Activated CD8-positive, alpha-beta T cell treated with anti-CD3 and anti-CD28 coated beads for 36 hours (primary cell): ENCODE results near the gene SORL1. TPM values are rescaled to one million over a fixed set of nuclear protein-coding genes. Genes with fewer than 3 reads are reported as not detected.

Experiments used
- ATAC-seq: fragments of 200-7000 bp; cut with Tn5 transposase; one replicate; pipeline ENCODE4 v1.10.0; 2021; ENCODE audit warnings: mild to moderate bottlenecking, moderate library complexity
- CTCF ChIA-PET: fragments of 350-600 bp; sonication (Branson Sonifier 250); formaldehyde crosslinking; loops from one replicate; lab custom pipeline; 2021; ENCODE audit warnings: antibody characterized with exemption; lab: Charles Lee
- POLR2A ChIA-PET: fragments of 350-600 bp; sonication (Branson Sonifier 250); formaldehyde crosslinking; loops from one replicate; lab custom pipeline; 2021; ENCODE audit warnings: antibody characterized with exemption; lab: Charles Lee
- DNase-seq: peaks from one replicate; pipeline ENCODE4 v3.0.0-alpha.2; 2020
- H3K27ac Mint-ChIP-seq: one replicate; pipeline ENCODE4 v1.8.0; 2021; ENCODE audit warnings: mild to moderate bottlenecking, mixed read lengths
- H3K27me3 Mint-ChIP-seq: one replicate; pipeline ENCODE4 v1.8.0; 2021; ENCODE audit warnings: mixed read lengths
- H3K36me3 Mint-ChIP-seq: one replicate; pipeline ENCODE4 v1.8.0; 2021; ENCODE audit warnings: low read depth, mixed read lengths
- H3K4me1 Mint-ChIP-seq: one replicate; pipeline ENCODE4 v1.8.0; 2021; ENCODE audit warnings: low read depth, mixed read lengths
- H3K4me3 Mint-ChIP-seq: one replicate; pipeline ENCODE4 v1.8.0; 2021; ENCODE audit warnings: mild to moderate bottlenecking, moderate library complexity, mixed read lengths
- H3K9me3 Mint-ChIP-seq: one replicate; pipeline ENCODE4 v1.8.0; 2021; ENCODE audit warnings: mixed read lengths
- intact Hi-C: fragments of 100-400 bp; cut with micrococcal nuclease; formaldehyde crosslinking; loops from one replicate; pipeline ENCODE4 v1.10.0; 2022
- total RNA-seq, 2 experiments: library from RNA; stranded (reverse); gene quantifications; one replicate each; pipeline ENCODE4 v1.2.3, GENCODE V29; 2021
- TF ChIP-seq, protein P1 (sequence below): fragments of 200-600 bp; IDR thresholded peaks from one replicate; pipeline ENCODE4 v1.8.0; 2022; ENCODE audit warnings: antibody characterized with exemption, mild to moderate bottlenecking

Gene SORL1
- total RNA-seq, 2 experiments from 2014 or later, result 61.1 to 64.6 TPM

GRCh38 chr11:121449626-121450025, 2.5 kb upstream of the SORL1 start:
- ChIA-PET CTCF (interaction anchor here (1.0 to 5.3 kb wide), 5 partner anchors 11 to 142 kb away, joined by 3 to 78 read pairs (median 3); no protein-coding TSS in a partner anchor), POLR2A (interaction anchor here (0.8 to 9.1 kb wide), 6 partner anchors 9 to 78 kb away, joined by 3 to 180 read pairs (median 3); no protein-coding TSS in a partner anchor)
- Mint-ChIP-seq H3K4me3 (peak overlapping the region; percentile 45), H3K27ac (peak overlapping the region; percentile 95), H3K4me1 (peaks cover 74% of the 10 kb centered on the region), H3K9me3 (no peaks in the 10 kb centered on the region), H3K27me3 (no peaks in the 10 kb centered on the region), H3K36me3 (peaks cover 32% of the 10 kb centered on the region)
- intact Hi-C loops, result loop anchor here (2.0 to 10.0 kb wide), 3 partner anchors 15 to 143 kb away; no protein-coding TSS in a partner anchor
- TF ChIP-seq, protein P1, sequence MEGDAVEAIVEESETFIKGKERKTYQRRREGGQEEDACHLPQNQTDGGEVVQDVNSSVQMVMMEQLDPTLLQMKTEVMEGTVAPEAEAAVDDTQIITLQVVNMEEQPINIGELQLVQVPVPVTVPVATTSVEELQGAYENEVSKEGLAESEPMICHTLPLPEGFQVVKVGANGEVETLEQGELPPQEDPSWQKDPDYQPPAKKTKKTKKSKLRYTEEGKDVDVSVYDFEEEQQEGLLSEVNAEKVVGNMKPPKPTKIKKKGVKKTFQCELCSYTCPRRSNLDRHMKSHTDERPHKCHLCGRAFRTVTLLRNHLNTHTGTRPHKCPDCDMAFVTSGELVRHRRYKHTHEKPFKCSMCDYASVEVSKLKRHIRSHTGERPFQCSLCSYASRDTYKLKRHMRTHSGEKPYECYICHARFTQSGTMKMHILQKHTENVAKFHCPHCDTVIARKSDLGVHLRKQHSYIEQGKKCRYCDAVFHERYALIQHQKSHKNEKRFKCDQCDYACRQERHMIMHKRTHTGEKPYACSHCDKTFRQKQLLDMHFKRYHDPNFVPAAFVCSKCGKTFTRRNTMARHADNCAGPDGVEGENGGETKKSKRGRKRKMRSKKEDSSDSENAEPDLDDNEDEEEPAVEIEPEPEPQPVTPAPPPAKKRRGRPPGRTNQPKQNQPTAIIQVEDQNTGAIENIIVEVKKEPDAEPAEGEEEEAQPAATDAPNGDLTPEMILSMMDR, result no peak
- ATAC-seq, result no peak
- peak; percentile 45 for DNase-seq

- TF ChIP-seq, protein P1, result no peak
- peaks cover 35% of the 10 kb centered on the region for H3K36me3 Mint-ChIP-seq
Measured at GRCh38 chr11:121450401-121450800, 1.7 kb upstream of the SORL1 start.

DNA sequence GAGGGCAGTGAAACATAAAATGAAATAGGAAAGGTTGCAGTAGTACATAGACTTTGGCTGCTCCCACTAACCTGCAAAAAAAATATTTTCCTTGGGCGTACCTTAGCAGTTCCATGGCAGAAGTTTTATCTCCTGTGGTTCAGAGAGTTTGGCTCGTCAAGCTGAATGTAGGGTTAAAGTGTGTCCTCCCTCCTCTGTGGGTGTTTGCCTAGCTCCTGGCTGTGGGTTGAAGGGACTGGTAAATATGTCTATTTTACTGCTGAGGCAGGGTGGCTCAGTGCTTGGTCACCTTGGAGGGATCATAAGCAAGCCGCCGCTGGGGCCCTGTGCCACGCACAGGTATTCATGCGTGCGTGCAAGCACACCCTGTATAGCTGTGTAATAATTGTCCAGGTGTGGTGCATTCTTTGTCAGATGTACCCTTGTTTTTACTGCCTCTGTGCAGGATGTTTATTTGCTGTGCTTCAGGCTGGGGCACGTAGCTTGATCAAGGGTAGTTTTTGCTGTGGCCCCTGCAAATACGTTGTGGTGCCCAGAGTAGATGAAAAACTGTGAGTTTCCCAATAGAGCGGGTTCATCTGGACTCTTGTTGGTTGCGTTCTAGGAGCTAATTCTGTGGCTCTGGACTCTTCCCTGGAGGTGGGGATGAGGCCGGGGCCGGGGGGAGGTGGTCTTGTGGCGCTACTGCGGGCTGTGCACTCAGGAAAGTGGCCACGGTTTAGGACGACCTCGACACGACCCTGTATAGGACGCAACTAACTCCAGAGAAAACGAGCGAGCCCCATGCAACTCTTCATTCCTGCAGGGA, 732 bp upstream of the SORL1 start:
- H3K27me3 Mint-ChIP-seq, result no peaks in the 10 kb centered on the region
- H3K36me3 Mint-ChIP-seq, result peaks cover 34% of the 10 kb centered on the region
- TF ChIP-seq, protein P1, result no peak
- peak overlapping the region; percentile 95 for H3K4me3 Mint-ChIP-seq
- intact Hi-C loops, result loop anchor here (2.0 to 10.0 kb wide), 3 partner anchors 13 to 141 kb away; no protein-coding TSS in a partner anchor
- H3K4me1 Mint-ChIP-seq, result peaks cover 75% of the 10 kb centered on the region
- ATAC-seq (peak; percentile 5), DNase-seq (peak; percentile 55)
- peak overlapping the region; percentile 95 for H3K27ac Mint-ChIP-seq
- no peaks in the 10 kb centered on the region for H3K9me3 Mint-ChIP-seq
- ChIA-PET POLR2A (interaction anchor here (0.6 to 9.1 kb wide), 16 partner anchors 7 to 380 kb away, joined by 3 to 180 read pairs (median 3); partner anchors contain the start of gene SC5D), CTCF (interaction anchor here (0.7 to 5.3 kb wide), 15 partner anchors 9 to 144 kb away, joined by 3 to 78 read pairs (median 4); no protein-coding TSS in a partner anchor)

More at GRCh38 chr11:121450401-121450800, 1.7 kb upstream of the SORL1 start:
- no peaks in the 10 kb centered on the region for H3K9me3 Mint-ChIP-seq
- peaks cover 75% of the 10 kb centered on the region for H3K4me1 Mint-ChIP-seq
- POLR2A ChIA-PET, result interaction anchor here (0.9 to 9.1 kb wide), 9 partner anchors 8 to 130 kb away, joined by 3 to 180 read pairs (median 3); no protein-coding TSS in a partner anchor
- CTCF ChIA-PET, result interaction anchor here (1.1 to 5.3 kb wide), 7 partner anchors 13 to 141 kb away, joined by 3 to 78 read pairs (median 5); no protein-coding TSS in a partner anchor
- peak overlapping the region; percentile 95 for H3K4me3 Mint-ChIP-seq
- intact Hi-C loops, result loop anchor here (2.0 to 10.0 kb wide), 3 partner anchors 14 to 142 kb away; no protein-coding TSS in a partner anchor
- H3K27me3 Mint-ChIP-seq, result no peaks in the 10 kb centered on the region
- H3K27ac Mint-ChIP-seq, result peak overlapping the region; percentile 95
- DNase-seq, result no peak
- no peak for ATAC-seq

- TF ChIP-seq, protein P1, result no peak
- Mint-ChIP-seq H3K27me3 (no peaks in the 10 kb centered on the region), H3K4me3 (peak within 1 kb of the TSS; percentile 95), H3K27ac (peak within 1 kb of the TSS; percentile 98), H3K4me1 (peaks cover 77% of the 10 kb centered on the region), H3K36me3 (peaks cover 37% of the 10 kb centered on the region), H3K9me3 (no peaks in the 10 kb centered on the region)
- ATAC-seq (peak; percentile 52), DNase-seq (peak; percentile 83)
- intact Hi-C loops, result loop anchor here (5.0 to 10.0 kb wide), 2 partner anchors 128 to 140 kb away; no protein-coding TSS in a partner anchor
- ChIA-PET CTCF (interaction anchor here (1.2 to 5.3 kb wide), 3 partner anchors 12 to 139 kb away, joined by 3 to 78 read pairs (median 21); no protein-coding TSS in a partner anchor), POLR2A (interaction anchor here (0.6 to 9.1 kb wide), 12 partner anchors 11 to 160 kb away, joined by 3 to 180 read pairs (median 5); partner anchors contain the start of gene SC5D)
Measured at GRCh38 chr11:121452609-121453150, 566 bp downstream of the SORL1 start, which contains the start of gene SORL1-AS1. SORL1-AS1 (minus strand) TSS chr11:121452967.
